Globus pallidus (tissue), 1 donor: Measurements from ENCODE around the gene GCSAML.

Source experiments
- DNase-seq: peaks from one replicate; pipeline ENCODE4 v3.0.0-alpha.2; 2015; ENCODE audit warnings: low spot score

GCSAML gene

DNA sequence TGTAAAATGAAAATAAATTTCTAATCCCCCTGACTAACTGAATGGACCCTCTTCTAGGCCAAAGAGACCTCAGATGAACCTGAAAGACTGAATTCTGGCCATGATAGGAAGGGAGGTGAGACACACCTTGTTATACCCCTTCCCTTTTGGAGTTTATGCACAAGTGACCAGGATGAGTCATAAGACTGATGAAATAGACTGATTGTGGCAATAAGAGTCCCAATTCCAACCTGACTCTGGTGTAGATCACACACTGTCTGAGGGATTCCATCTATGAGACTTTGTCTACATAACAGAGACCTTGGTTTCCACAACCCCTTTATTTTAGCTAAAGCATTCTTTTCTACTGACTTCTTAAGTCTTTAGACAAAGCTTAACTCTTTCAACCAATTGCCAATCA is 25.7 kb downstream of the GCSAML start:
- no peak for DNase-seq

DNA sequence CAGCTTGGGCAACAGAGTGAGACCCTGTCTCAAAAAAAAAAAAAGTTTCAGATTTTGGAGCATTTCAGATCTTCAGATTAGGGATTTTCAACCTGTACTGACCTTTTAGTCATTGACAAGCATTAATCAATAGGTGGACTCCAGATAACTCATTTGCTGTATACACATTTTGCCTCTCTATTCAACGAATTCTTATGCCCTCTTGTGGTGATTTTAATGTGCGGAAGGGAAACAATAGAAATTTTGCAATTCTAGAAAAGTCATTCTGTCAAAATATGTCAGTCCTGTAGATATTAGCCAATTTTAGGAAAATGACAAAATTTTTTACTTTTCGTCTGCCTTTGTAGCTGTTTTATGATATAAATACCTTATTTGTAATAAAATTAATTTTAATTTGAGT is 27.6 kb downstream of the GCSAML start:
- no peak for DNase-seq

DNA sequence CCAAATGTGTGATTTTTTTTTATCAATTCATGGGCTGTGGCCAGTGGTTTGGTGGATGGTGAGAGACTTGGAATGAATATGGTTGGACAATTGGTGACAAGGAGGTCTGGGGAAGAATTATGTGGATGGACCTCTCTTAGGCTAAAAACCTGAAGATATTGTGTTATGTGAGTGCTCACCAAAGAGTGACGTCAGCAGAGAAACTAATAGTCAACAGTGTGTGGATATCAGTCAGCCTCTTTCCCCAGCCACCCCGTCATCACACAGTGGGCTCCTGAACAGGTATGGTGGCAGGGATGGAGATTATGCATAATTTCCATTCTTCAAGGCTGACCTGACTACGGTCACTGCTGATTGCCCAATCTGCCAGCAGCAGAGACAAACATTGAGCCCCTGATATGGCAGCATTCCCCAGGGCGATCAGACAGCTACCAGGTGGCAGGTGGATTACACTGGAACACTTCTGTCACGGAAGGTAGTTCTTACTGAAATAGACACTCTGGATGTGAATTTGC is 30.1 kb downstream of the GCSAML start:
- no peak for DNase-seq

DNA sequence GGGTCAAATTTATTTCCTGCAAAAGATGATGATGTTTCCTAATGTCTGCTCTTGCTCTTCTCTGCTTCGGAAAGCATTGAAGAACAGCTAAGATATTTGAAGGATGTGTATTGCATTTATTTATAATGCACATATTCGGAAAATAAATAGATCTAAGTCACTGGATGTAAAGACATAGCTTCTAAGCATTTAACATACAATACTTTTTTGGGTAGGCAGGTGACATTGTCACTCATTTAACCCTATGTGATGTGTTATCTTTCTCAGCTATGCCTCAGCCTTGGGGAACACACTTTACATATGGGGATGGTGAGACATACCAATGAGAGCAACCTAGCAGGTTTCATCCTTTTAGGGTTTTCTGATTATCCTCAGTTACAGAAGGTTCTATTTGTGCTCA is 39.1 kb downstream of the GCSAML start, which contains the start of gene OR2G2:
Gene OR2G2 (plus strand): TSS at position 301 of the 400 bp plus-strand sequence. CDS start 0 bp downstream, at position 301.
- no peak for DNase-seq

DNA sequence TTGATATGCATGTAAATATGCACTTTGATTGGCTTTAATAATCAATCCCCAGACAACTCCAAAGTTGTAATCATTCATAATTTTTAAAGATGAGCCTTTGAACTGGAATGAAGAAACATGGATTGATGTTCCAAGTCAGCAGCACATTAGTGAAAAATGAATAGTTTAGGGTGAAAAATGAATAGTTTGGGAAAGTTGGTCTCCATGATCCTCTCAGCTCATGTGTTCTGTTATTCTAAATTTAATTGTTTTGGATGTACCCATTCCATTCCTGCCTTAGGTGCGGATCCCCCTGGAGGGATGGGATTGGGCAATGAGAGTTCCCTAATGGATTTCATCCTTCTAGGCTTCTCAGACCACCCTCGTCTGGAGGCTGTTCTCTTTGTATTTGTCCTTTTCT is 56.4 kb downstream of the GCSAML start, which contains the start of gene OR2G3:
Gene OR2G3 (plus strand): TSS at position 301 of the 400 bp plus-strand sequence. CDS start 0 bp downstream, at position 301.
- DNase-seq, result no peak

DNA sequence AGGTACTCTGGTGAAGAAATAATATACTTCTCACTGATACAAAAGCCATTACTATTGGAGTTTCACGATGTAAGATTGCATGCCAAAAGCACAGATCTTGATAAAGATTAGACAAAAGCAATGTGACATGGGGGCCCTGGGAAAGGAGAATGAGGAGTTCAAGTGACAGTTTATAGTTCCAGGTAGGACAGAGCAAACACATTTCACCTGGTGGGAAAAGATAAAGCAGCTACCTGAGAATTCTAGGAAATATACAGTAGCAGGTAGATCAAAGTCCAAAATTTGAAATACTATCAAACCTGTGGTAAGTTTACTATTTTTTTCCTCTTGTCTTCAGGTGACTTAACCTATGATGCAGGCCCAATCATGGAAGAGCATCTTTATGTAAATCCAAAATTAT is 64.5 kb downstream of the GCSAML start:
- DNase-seq, result no peak

DNA sequence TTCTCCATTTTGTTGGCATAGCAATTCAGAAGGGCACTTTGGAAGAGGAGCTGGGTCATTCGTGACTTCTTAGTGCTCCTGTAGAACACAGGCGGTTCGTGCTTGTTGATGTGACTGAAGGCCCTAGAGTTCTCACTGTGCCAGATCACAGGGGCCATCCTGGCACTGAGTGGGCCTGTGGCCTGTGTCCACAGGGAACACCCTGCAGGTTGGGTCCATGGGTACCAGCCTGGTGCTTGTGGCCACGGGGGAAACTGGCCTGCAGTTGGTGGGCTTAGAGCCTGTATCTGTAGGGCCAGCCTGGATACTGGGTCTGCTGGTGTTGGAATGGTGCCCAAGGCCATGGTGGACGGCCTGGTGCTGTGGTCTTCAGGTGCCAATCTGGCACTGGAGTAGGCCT is 65.7 kb downstream of the GCSAML start:
- no peak for DNase-seq
